Tibial nerve (tissue), 4 donors: ENCODE measurements around the gene EID3.

Experiments
- EP300 ChIP-seq, 2 donors: sonication (generic); formaldehyde crosslinking; IDR thresholded peaks; one replicate each; pipeline ENCODE4 v1.6.1; 2017; ENCODE audit warnings: antibody characterized with exemption in 2 of 2, mild to moderate bottlenecking in 1 of 2
- POLR2A ChIP-seq, 2 donors: fragments of 450-650 bp; IDR thresholded peaks; one replicate each; pipeline ENCODE4 v1.6.1; 2017; ENCODE audit warnings: antibody characterized with exemption in 2 of 2, mild to moderate bottlenecking in 2 of 2, moderate library complexity in 2 of 2
- TF ChIP-seq, protein P1 (sequence below), 5 experiments: fragments of 200-600 bp in 3 of 5; fragments of 450-650 bp in 2 of 5; sonication (generic) in 3 of 5; IDR thresholded peaks; one replicate each; pipeline ENCODE4 v1.5.1; 2016 to 2019; ENCODE audit warnings: antibody characterized with exemption in 5 of 5, mild to moderate bottlenecking in 3 of 5, moderate library complexity in 2 of 5

- TF ChIP-seq, protein P1, sequence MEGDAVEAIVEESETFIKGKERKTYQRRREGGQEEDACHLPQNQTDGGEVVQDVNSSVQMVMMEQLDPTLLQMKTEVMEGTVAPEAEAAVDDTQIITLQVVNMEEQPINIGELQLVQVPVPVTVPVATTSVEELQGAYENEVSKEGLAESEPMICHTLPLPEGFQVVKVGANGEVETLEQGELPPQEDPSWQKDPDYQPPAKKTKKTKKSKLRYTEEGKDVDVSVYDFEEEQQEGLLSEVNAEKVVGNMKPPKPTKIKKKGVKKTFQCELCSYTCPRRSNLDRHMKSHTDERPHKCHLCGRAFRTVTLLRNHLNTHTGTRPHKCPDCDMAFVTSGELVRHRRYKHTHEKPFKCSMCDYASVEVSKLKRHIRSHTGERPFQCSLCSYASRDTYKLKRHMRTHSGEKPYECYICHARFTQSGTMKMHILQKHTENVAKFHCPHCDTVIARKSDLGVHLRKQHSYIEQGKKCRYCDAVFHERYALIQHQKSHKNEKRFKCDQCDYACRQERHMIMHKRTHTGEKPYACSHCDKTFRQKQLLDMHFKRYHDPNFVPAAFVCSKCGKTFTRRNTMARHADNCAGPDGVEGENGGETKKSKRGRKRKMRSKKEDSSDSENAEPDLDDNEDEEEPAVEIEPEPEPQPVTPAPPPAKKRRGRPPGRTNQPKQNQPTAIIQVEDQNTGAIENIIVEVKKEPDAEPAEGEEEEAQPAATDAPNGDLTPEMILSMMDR (IDR thresholded peaks at IDR 0.05) = no peak
- TF ChIP-seq POLR2A (IDR thresholded peaks at IDR 0.05) (no peak), EP300 (IDR thresholded peaks at IDR 0.05) (no peak)
Measured at GRCh38 chr12:104340177-104340576, 36.6 kb downstream of the EID3 start.
